Ishikawa (cell line): ENCODE measurements around the gene POLR2E.

ENCODE experiments used
- EGR1 ChIP-seq: IDR thresholded peaks from 2 replicates; pipeline ENCODE4 v1.6.1; 2012
- EP300 ChIP-seq: IDR thresholded peaks from 2 replicates; pipeline ENCODE4 v1.6.1; 2012; ENCODE audit warnings: borderline replicate concordance
- MAX ChIP-seq: IDR thresholded peaks from 2 replicates; pipeline ENCODE4 v1.6.1; 2012
- NFIC ChIP-seq: IDR thresholded peaks from 2 replicates; pipeline ENCODE4 v1.6.1; 2012
- RAD21 ChIP-seq: IDR thresholded peaks from 2 replicates; pipeline ENCODE4 v1.6.1; 2012; ENCODE audit warnings: low read depth
- REST ChIP-seq: IDR thresholded peaks from 2 replicates; pipeline ENCODE4 v1.6.1; 2012; ENCODE audit warnings: low read depth, mild to moderate bottlenecking
- TCF12 ChIP-seq: IDR thresholded peaks from 2 replicates; pipeline ENCODE4 v1.6.1; 2012; ENCODE audit warnings: low read depth
- TEAD4 ChIP-seq: IDR thresholded peaks from 2 replicates; pipeline ENCODE4 v1.6.1; 2012
- USF1 ChIP-seq: IDR thresholded peaks from 2 replicates; pipeline ENCODE4 v1.6.1; 2012
- YY1 ChIP-seq: IDR thresholded peaks from 2 replicates; pipeline ENCODE4 v1.6.1; 2012; ENCODE audit warnings: low read depth

- TF ChIP-seq USF1 (no peak), RAD21 (no peak), MAX (no peak), TCF12 (no peak), EGR1 (no peak), YY1 (no peak), REST (no peak), TEAD4 (no peak), NFIC (no peak), EP300 (no peak)
These were observed 35.9 kb upstream of the POLR2E start for GRCh38 chr19:1130771-1131717.
